ENCODE results near the gene PLB1. TPM values are rescaled to one million over a fixed set of nuclear protein-coding genes. Genes with fewer than 3 reads are reported as not detected.

Gene PLB1
- total and polyA plus RNA-seq, 9 of the 15 experiments (the other 6 are each of a cell fraction or from before 2014, with no cell fraction given): 0.01 to 0.09 (median 0.07) TPM; not detected in 2

DNA sequence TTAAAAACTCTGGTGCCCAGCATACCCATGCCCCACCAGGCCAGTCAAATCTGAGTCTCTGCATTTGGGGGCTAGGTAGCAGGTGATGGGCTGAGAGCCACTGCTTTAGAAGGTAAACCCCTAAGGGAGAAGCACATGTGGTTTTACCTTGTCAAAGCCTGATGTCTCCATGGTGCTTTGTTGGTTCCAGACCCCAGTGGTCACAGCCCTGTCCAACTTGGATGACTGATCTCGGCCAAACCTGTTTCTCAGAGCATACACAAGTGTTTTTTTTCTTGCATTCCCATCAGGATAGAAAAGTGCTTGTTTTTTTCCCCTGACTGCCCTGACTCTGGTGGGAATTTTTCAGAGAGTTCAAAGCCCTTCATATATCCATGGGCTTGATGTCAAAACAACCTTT is 13.5 kb downstream of the PLB1 start:
- CTCF ChIA-PET (ENCODE audit: low intra/inter-chr PET ratio): no interaction called here
- 0% methylated on average over 1 of the region's 1 CpG for WGBS (ENCODE audit: insufficient coverage, low coverage, missing lambda C conversion rate)
- TF ChIP-seq, protein P1, sequence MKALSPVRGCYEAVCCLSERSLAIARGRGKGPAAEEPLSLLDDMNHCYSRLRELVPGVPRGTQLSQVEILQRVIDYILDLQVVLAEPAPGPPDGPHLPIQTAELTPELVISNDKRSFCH (CRISPR knock-in tag; IDR thresholded peaks at IDR 0.05): no peak
- TF ChIP-seq, protein P1 (tag; IDR thresholded peaks at IDR 0.05): no peak
- TF ChIP-seq MYC (IDR thresholded peaks at IDR 0.05; ENCODE audit: low read depth, low read length) (no peak), MYC (CRISPR knock-in tag; IDR thresholded peaks at IDR 0.05; ENCODE audit: borderline replicate concordance, low read depth) (no peak), ZNF766 (CRISPR knock-in tag; conservative IDR thresholded peaks at IDR 0.05) (no peak), ELF2 (CRISPR knock-in tag; IDR thresholded peaks at IDR 0.05) (no peak), FOXJ3 (CRISPR knock-in tag; IDR thresholded peaks at IDR 0.05) (no peak), HIVEP1 (CRISPR knock-in tag; IDR thresholded peaks at IDR 0.05) (no peak), RBM39 (optimal IDR thresholded peaks at IDR 0.05; ENCODE audit: low read depth, low read length) (no peak), TCFL5 (CRISPR knock-in tag; conservative IDR thresholded peaks at IDR 0.05) (no peak), MAZ (CRISPR knock-in tag; conservative IDR thresholded peaks at IDR 0.05 in 1 of 2, IDR thresholded peaks at IDR 0.05 in 1 of 2) (no peak), MXI1 (IDR thresholded peaks at IDR 0.05; ENCODE audit: low read depth, low read length) (no peak)
- TF ChIP-seq, protein P2, sequence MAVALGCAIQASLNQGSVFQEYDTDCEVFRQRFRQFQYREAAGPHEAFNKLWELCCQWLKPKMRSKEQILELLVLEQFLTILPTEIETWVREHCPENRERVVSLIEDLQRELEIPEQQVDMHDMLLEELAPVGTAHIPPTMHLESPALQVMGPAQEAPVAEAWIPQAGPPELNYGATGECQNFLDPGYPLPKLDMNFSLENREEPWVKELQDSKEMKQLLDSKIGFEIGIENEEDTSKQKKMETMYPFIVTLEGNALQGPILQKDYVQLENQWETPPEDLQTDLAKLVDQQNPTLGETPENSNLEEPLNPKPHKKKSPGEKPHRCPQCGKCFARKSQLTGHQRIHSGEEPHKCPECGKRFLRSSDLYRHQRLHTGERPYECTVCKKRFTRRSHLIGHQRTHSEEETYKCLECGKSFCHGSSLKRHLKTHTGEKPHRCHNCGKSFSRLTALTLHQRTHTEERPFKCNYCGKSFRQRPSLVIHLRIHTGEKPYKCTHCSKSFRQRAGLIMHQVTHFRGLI (CRISPR knock-in tag; IDR thresholded peaks at IDR 0.05): no peak
- TF ChIP-seq, protein P3, sequence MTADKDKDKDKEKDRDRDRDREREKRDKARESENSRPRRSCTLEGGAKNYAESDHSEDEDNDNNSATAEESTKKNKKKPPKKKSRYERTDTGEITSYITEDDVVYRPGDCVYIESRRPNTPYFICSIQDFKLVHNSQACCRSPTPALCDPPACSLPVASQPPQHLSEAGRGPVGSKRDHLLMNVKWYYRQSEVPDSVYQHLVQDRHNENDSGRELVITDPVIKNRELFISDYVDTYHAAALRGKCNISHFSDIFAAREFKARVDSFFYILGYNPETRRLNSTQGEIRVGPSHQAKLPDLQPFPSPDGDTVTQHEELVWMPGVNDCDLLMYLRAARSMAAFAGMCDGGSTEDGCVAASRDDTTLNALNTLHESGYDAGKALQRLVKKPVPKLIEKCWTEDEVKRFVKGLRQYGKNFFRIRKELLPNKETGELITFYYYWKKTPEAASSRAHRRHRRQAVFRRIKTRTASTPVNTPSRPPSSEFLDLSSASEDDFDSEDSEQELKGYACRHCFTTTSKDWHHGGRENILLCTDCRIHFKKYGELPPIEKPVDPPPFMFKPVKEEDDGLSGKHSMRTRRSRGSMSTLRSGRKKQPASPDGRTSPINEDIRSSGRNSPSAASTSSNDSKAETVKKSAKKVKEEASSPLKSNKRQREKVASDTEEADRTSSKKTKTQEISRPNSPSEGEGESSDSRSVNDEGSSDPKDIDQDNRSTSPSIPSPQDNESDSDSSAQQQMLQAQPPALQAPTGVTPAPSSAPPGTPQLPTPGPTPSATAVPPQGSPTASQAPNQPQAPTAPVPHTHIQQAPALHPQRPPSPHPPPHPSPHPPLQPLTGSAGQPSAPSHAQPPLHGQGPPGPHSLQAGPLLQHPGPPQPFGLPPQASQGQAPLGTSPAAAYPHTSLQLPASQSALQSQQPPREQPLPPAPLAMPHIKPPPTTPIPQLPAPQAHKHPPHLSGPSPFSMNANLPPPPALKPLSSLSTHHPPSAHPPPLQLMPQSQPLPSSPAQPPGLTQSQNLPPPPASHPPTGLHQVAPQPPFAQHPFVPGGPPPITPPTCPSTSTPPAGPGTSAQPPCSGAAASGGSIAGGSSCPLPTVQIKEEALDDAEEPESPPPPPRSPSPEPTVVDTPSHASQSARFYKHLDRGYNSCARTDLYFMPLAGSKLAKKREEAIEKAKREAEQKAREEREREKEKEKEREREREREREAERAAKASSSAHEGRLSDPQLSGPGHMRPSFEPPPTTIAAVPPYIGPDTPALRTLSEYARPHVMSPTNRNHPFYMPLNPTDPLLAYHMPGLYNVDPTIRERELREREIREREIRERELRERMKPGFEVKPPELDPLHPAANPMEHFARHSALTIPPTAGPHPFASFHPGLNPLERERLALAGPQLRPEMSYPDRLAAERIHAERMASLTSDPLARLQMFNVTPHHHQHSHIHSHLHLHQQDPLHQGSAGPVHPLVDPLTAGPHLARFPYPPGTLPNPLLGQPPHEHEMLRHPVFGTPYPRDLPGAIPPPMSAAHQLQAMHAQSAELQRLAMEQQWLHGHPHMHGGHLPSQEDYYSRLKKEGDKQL (CRISPR knock-in tag; IDR thresholded peaks at IDR 0.05; ENCODE audit: borderline replicate concordance): no peak
- TF ChIP-seq, protein P4, sequence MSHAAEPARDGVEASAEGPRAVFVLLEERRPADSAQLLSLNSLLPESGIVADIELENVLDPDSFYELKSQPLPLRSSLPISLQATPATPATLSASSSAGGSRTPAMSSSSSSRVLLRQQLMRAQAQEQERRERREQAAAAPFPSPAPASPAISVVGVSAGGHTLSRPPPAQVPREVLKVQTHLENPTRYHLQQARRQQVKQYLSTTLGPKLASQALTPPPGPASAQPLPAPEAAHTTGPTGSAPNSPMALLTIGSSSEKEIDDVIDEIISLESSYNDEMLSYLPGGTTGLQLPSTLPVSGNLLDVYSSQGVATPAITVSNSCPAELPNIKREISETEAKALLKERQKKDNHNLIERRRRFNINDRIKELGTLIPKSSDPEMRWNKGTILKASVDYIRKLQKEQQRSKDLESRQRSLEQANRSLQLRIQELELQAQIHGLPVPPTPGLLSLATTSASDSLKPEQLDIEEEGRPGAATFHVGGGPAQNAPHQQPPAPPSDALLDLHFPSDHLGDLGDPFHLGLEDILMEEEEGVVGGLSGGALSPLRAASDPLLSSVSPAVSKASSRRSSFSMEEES (CRISPR knock-in tag; IDR thresholded peaks at IDR 0.05): no peak

More for the DNA sequence above, 13.5 kb downstream of the PLB1 start:
- FAIRE-seq (no peak), DNase-seq (ENCODE audit: extremely low read depth in 1 of 4, low spot score in 3 of 4) (no peak), ATAC-seq (no peak)
- H3K9me3 ChIP-seq (replicated peaks; ENCODE audit: control insufficient read depth, insufficient read depth, low read depth, low read length): no peaks in the 10 kb centered on the region
- POLR2A ChIA-PET: no interaction called here
- no peaks in the 10 kb centered on the region for H3K79me2 ChIP-seq (ENCODE audit: control insufficient read depth, insufficient read depth, low read length)
- no peak overlapping the region for H3K4me3 ChIP-seq
- intact Hi-C loops (cut with micrococcal nuclease) (no loop called here), in situ Hi-C loops (cut with MboI) (no loop called here)
- H4K20me1 ChIP-seq (replicated peaks; ENCODE audit: control insufficient read depth, insufficient read depth, low read length): 0 out of 2 replicates have a peak, but pooled peaks cover 3% of the 10 kb centered on the region
- no peaks in the 10 kb centered on the region for H3K36me3 ChIP-seq (ENCODE audit: control insufficient read depth, insufficient read depth, low read length)
- H3K4me2 ChIP-seq (ENCODE audit: insufficient read depth, low read length): no peak overlapping the region
- H3K27me3 ChIP-seq (ENCODE audit: control insufficient read depth in 2 of 2, insufficient read depth in 2 of 2, low read length in 2 of 2): peaks cover 6 to 7% of the 10 kb centered on the region in 2 experiments
- H3K9ac ChIP-seq (ENCODE audit: insufficient read depth in 1 of 2, low read depth in 2 of 2, low read length in 2 of 2): no peak overlapping the region
- H3K9me1 ChIP-seq (ENCODE audit: control insufficient read depth, insufficient read depth, low read length): no peaks in the 10 kb centered on the region
- H2AFZ ChIP-seq (ENCODE audit: low read depth, low read length): no peak overlapping the region
- peaks cover 0 to 5% of the 10 kb centered on the region in 2 experiments; a peak in 2 of 5 replicates for H3K4me1 ChIP-seq (replicated peaks in 1 of 2; ENCODE audit: control insufficient read depth in 2 of 2, insufficient read depth in 2 of 2, low read length in 2 of 2)
- H3K27ac ChIP-seq (ENCODE audit: extremely low read depth, low read depth, low read length): no peak overlapping the region
- no TSS peak for BruUV-seq (replicated peaks)

Data from K562 (cell line).